Endothelial cell of umbilical vein (primary cell): ENCODE measurements around the gene DIAPH3. TPM values are rescaled to one million over a fixed set of nuclear protein-coding genes. Genes with fewer than 3 reads are reported as not detected.

Source experiments
- BruUV-seq: library from RNA; stranded (reverse); fragments of 400-500 nt; replicated peaks from 2 replicates; lab custom pipeline; 2021; lab: Mats Ljungman, UMichigan
- CTCF ChIA-PET: fragments of 300-600, 350-600 bp; sonication (Branson Sonifier 250); formaldehyde crosslinking; loops from one replicate; lab custom pipeline; 2021; ENCODE audit warnings: antibody characterized with exemption, inconsistent platforms; lab: Charles Lee
- POLR2A ChIA-PET: fragments of 300-600, 350-600 bp; sonication (Branson Sonifier 250); formaldehyde crosslinking; loops from one replicate; lab custom pipeline; 2021; ENCODE audit warnings: antibody characterized with exemption, inconsistent platforms; lab: Charles Lee
- DNase-seq: peaks from one replicate; pipeline ENCODE4 v3.0.0-alpha.2; 2011; ENCODE audit warnings: low read depth, low spot score
- FAIRE-seq: peaks from 2 replicates; lab custom pipeline; 2011; peaks lifted over from hg19 to GRCh38; lab: Jason Lieb, UNC
- H2AFZ ChIP-seq: 2 replicates; pipeline ENCODE4 v1.6.0; 2012; ENCODE audit warnings: low read depth, low read length, control low read depth, inconsistent platforms
- H3K27ac ChIP-seq: 2 replicates; pipeline ENCODE4 v1.5.1; 2011; ENCODE audit warnings: low read depth, mild to moderate bottlenecking, control low read depth, low read length, moderate library complexity; ENCODE audit not compliant: insufficient read depth
- H3K27me3 ChIP-seq, 2 experiments: 2 replicates each; pipeline versions ENCODE4 v1.6.0 to v1.6.1; 2011; ENCODE audit warnings: low read length in 2 of 2, mixed read lengths in 1 of 2; ENCODE audit not compliant: control insufficient read depth in 2 of 2, insufficient read depth in 2 of 2
- H3K36me3 ChIP-seq, 2 experiments: 2 replicates in 1 of 2; 3 replicates in 1 of 2; pipeline ENCODE4 v1.5.1; 2011; ENCODE audit warnings: low read length in 2 of 2, mild to moderate bottlenecking in 1 of 2, moderate library complexity in 1 of 2; ENCODE audit not compliant: control insufficient read depth in 2 of 2, insufficient read depth in 2 of 2; ENCODE audit errors: extremely low read depth in 1 of 2
- H3K4me1 ChIP-seq: 3 replicates; pipeline ENCODE4 v1.5.1; 2011; ENCODE audit warnings: mild to moderate bottlenecking, low read length; ENCODE audit not compliant: control insufficient read depth, insufficient read depth; ENCODE audit errors: extremely low read depth
- H3K4me2 ChIP-seq: 2 replicates; pipeline ENCODE4 v1.6.1; 2011; ENCODE audit warnings: low read length, control low read depth, mixed read lengths; ENCODE audit not compliant: insufficient read depth
- H3K4me3 ChIP-seq, 3 experiments: fragments of 200-600 bp in 1 of 3; sonication (generic), shearing (Covaris generic) in 1 of 3; replicated peaks in 1 of 3; 2 replicates each; pipeline ENCODE4 v1.5.1; 2011 to 2016; ENCODE audit warnings: control low read depth in 3 of 3, low read length in 3 of 3, mild to moderate bottlenecking in 2 of 3, inconsistent platforms in 1 of 3, low read depth in 1 of 3, moderate library complexity in 1 of 3; ENCODE audit not compliant: insufficient read depth in 1 of 3
- H3K79me2 ChIP-seq: 2 replicates; pipeline ENCODE4 v1.6.0; 2012; ENCODE audit warnings: low read length, inconsistent platforms; ENCODE audit not compliant: control insufficient read depth, insufficient read depth
- H3K9ac ChIP-seq: replicated peaks from 2 replicates; pipeline ENCODE3; 2011; ENCODE audit warnings: low read length, control low read depth; ENCODE audit not compliant: insufficient read depth; ENCODE audit errors: extremely low read depth
- H3K9me1 ChIP-seq: replicated peaks from 3 replicates; pipeline ENCODE4 v1.6.0; 2011; ENCODE audit warnings: mild to moderate bottlenecking, low read length; ENCODE audit not compliant: control insufficient read depth, insufficient read depth; ENCODE audit errors: extremely low read depth
- H3K9me3 ChIP-seq: replicated peaks from 2 replicates; pipeline ENCODE4 v1.5.1; 2012; ENCODE audit warnings: low read length, inconsistent platforms; ENCODE audit not compliant: control insufficient read depth, insufficient read depth
- H4K20me1 ChIP-seq: replicated peaks from 2 replicates; pipeline ENCODE3; 2011; ENCODE audit warnings: mild to moderate bottlenecking, low read length; ENCODE audit not compliant: control insufficient read depth, insufficient read depth; ENCODE audit errors: extremely low read depth
- CTCF ChIP-seq, 2 donors: IDR thresholded peaks; 1 replicate in 1 of 2; 2 replicates in 1 of 2; pipeline ENCODE4 v1.5.1; 2011; ENCODE audit warnings: low read length in 2 of 2, mild to moderate bottlenecking in 2 of 2, moderate library complexity in 2 of 2, control low read depth in 1 of 2, inconsistent platforms in 1 of 2, low read depth in 1 of 2; ENCODE audit not compliant: insufficient read depth in 1 of 2; ENCODE audit errors: extremely low read depth in 1 of 2
- EZH2 ChIP-seq: IDR thresholded peaks from 2 replicates; pipeline ENCODE4 v1.6.1; 2012; ENCODE audit warnings: borderline replicate concordance, low read depth, mild to moderate bottlenecking, moderate library complexity, low read length, inconsistent platforms; ENCODE audit not compliant: severe bottlenecking
- FOS ChIP-seq: IDR thresholded peaks from 2 replicates; pipeline ENCODE4 v1.6.1; 2011; ENCODE audit warnings: mild to moderate bottlenecking, low read length, moderate library complexity, borderline replicate concordance; ENCODE audit not compliant: insufficient read depth
- GATA2 ChIP-seq: IDR thresholded peaks from 2 replicates; pipeline ENCODE4 v1.7.0; 2011; ENCODE audit warnings: low read depth, mild to moderate bottlenecking, moderate library complexity, mixed read lengths, low read length; ENCODE audit not compliant: insufficient read length, insufficient read depth
- JUN ChIP-seq: IDR thresholded peaks from 2 replicates; pipeline ENCODE4 v1.6.1; 2011; ENCODE audit warnings: borderline replicate concordance, low read depth; ENCODE audit not compliant: insufficient read length, insufficient read depth
- MAX ChIP-seq: IDR thresholded peaks from 2 replicates; pipeline ENCODE4 v1.6.1; 2011; ENCODE audit not compliant: insufficient read depth, insufficient read length
- MYC ChIP-seq: IDR thresholded peaks from one replicate; pipeline ENCODE4 v1.6.1; 2011; ENCODE audit warnings: mild to moderate bottlenecking, low read depth, low read length
- POLR2A ChIP-seq: IDR thresholded peaks from 2 replicates; pipeline ENCODE4 v1.6.1; 2012; ENCODE audit warnings: low read depth, mild to moderate bottlenecking, control low read depth, low read length
- POLR2AphosphoS5 ChIP-seq: IDR thresholded peaks from 2 replicates; pipeline ENCODE4 v1.6.1; 2012; ENCODE audit warnings: low read depth, mild to moderate bottlenecking, control low read depth, low read length, moderate library complexity; ENCODE audit not compliant: insufficient read depth
- dilution Hi-C: fragments of 300-500 bp; cut with MboI; formaldehyde crosslinking; loops from one replicate; pipeline ENCODE4 v1.15.0; 2019; ENCODE audit warnings: low sequenced_read_pairs; ENCODE audit not compliant: extremely low pct_ligation_motif_present
- intact Hi-C: fragments of 100-400 bp; cut with micrococcal nuclease; formaldehyde crosslinking; loops from one replicate; pipeline ENCODE4 v1.10.0; 2022
- polyA plus RNA-seq, 4 experiments: library from polyadenylated mRNA; depleted of rRNA in 3 of 4; stranded (reverse) in 3 of 4; unstranded in 1 of 4; fragments of >200 nt; gene quantifications; 2 replicates each; pipeline versions ENCODE4 v1.2.1 to v1.2.3, GENCODE V29; 2011 to 2012; ENCODE audit warnings: missing spikeins in 1 of 4
- total RNA-seq: library from RNA; stranded (reverse); gene quantifications from 2 replicates; pipeline ENCODE4 v1.2.3, GENCODE V29; 2021

DIAPH3 gene
- total and polyA plus RNA-seq, 2 donors (not counting 3 experiments of a cell fraction or from before 2014, with no cell fraction given) = 9.9 to 44.0 TPM

- dilution Hi-C loops (no loop called here), intact Hi-C loops (no loop called here)
- no peaks in the 10 kb centered on the region for H3K9me3 ChIP-seq
- TF ChIP-seq JUN (no peak), CTCF (IDR thresholded peaks at IDR 0.05; ENCODE audit: extremely low read depth in 1 of 2, insufficient read depth in 1 of 2, low read depth in 1 of 2, low read length in 2 of 2) (no peak), MAX (no peak), POLR2AphosphoS5 (no peak), FOS (no peak), POLR2A (no peak), EZH2 (no peak), MYC (no peak), GATA2 (no peak)
- no peak overlapping the region for H3K4me3 ChIP-seq
- H3K4me2 ChIP-seq = no peak overlapping the region
- no peak overlapping the region for H3K27ac ChIP-seq
- no peaks in the 10 kb centered on the region for H3K36me3 ChIP-seq
- no peaks in the 10 kb centered on the region for H3K79me2 ChIP-seq
- no peaks in the 10 kb centered on the region for H3K4me1 ChIP-seq
- DNase-seq (no peak), FAIRE-seq (no peak)
- no TSS peak for BruUV-seq
- no peaks in the 10 kb centered on the region for H3K9me1 ChIP-seq
- POLR2A ChIA-PET = no interaction called here
- CTCF ChIA-PET = interaction anchor here (1.6 kb wide), 1 partner anchor 10 kb away, joined by 3 read pairs; no protein-coding TSS in a partner anchor
- no peaks in the 10 kb centered on the region for H3K27me3 ChIP-seq
- H3K9ac ChIP-seq = no peak overlapping the region
- no peaks in the 10 kb centered on the region for H4K20me1 ChIP-seq
- no peak overlapping the region for H2AFZ ChIP-seq
Observed at GRCh38 chr13:59766236-59766635, 397.5 kb downstream of the DIAPH3 start.
